Hepatocyte (in vitro differentiated cells): ENCODE measurements around the gene PTPRN2. TPM values are rescaled to one million over a fixed set of nuclear protein-coding genes. Genes with fewer than 3 reads are reported as not detected.

Experiments used
- DNase-seq: peaks from one replicate; pipeline ENCODE4 v3.0.0-alpha.2; 2016; ENCODE audit warnings: low spot score
- H2AFZ ChIP-seq: fragments of 200-600 bp; sonication (generic); 2 replicates; pipeline ENCODE4 v1.6.0; 2016; ENCODE audit warnings: antibody characterized with exemption, mild to moderate bottlenecking
- H3K27ac ChIP-seq: fragments of 200-600 bp; sonication (generic); 2 replicates; pipeline ENCODE4 v1.5.1; 2016; ENCODE audit warnings: mild to moderate bottlenecking
- H3K27me3 ChIP-seq: fragments of 200-600 bp; sonication (generic); 2 replicates; pipeline ENCODE4 v1.6.1; 2016
- H3K36me3 ChIP-seq: fragments of 200-600 bp; sonication (generic); replicated peaks from 2 replicates; pipeline ENCODE4 v1.5.1; 2016; ENCODE audit warnings: low read depth; ENCODE audit not compliant: insufficient read depth
- H3K4me1 ChIP-seq: fragments of 200-600 bp; sonication (generic); 2 replicates; pipeline ENCODE4 v1.5.1; 2016; ENCODE audit warnings: mild to moderate bottlenecking, moderate library complexity; ENCODE audit not compliant: insufficient read depth
- H3K4me2 ChIP-seq: fragments of 200-600 bp; sonication (generic); 2 replicates; pipeline ENCODE4 v1.6.0; 2016
- H3K4me3 ChIP-seq: fragments of 200-600 bp; sonication (generic); 2 replicates; pipeline ENCODE4 v1.5.1; 2016; ENCODE audit warnings: mild to moderate bottlenecking
- H3K79me2 ChIP-seq: fragments of 200-600 bp; sonication (generic); 2 replicates; pipeline ENCODE4 v1.6.0; 2017; ENCODE audit warnings: mild to moderate bottlenecking
- H3K9me2 ChIP-seq: fragments of 200-600 bp; sonication (generic); replicated peaks from 2 replicates; pipeline ENCODE4 v1.6.0; 2017; ENCODE audit warnings: mild to moderate bottlenecking; ENCODE audit not compliant: insufficient read depth
- H3K9me3 ChIP-seq: fragments of 200-600 bp; sonication (generic); 2 replicates; pipeline ENCODE4 v1.5.1; 2016; ENCODE audit warnings: low read depth, mild to moderate bottlenecking
- H4K20me1 ChIP-seq: fragments of 200-600 bp; sonication (generic); 2 replicates; pipeline ENCODE4 v1.6.0; 2016; ENCODE audit warnings: mild to moderate bottlenecking; ENCODE audit not compliant: insufficient read depth, poor library complexity, severe bottlenecking
- CTCF ChIP-seq: fragments of 200-600 bp; sonication (generic); IDR thresholded peaks from 2 replicates; pipeline ENCODE4 v1.5.1; 2016; ENCODE audit warnings: antibody characterized with exemption, mild to moderate bottlenecking; ENCODE audit not compliant: poor library complexity
- EZH2 ChIP-seq: fragments of 200-600 bp; sonication (generic); IDR thresholded peaks from 2 replicates; pipeline ENCODE4 v1.6.1; 2016; ENCODE audit warnings: antibody characterized with exemption, mild to moderate bottlenecking, borderline replicate concordance
- EZH2phosphoT487 ChIP-seq: fragments of 200-600 bp; sonication (generic); IDR thresholded peaks from one replicate; pipeline ENCODE4 v1.6.1; 2018; ENCODE audit warnings: antibody characterized with exemption, mild to moderate bottlenecking, low read depth, moderate library complexity; ENCODE audit not compliant: unreplicated experiment, severe bottlenecking
- WGBS: methylation state at CpG from one replicate; pipeline ENCODE4 v1.1.6; 2016; ENCODE audit warnings: low lambda C conversion rate; ENCODE audit errors: missing lambda C conversion rate; 5-methylcytosine and 5-hydroxymethylcytosine counted together
- polyA plus RNA-seq: library from polyadenylated mRNA; unstranded; fragments of >200 nt; fragmentation: Nextera tagmentation; extraction: Ambion mirVana; gene quantifications from 2 replicates; pipeline ENCODE4 v1.2.1, GENCODE V29; 2016
- total RNA-seq: library from RNA; depleted of rRNA; stranded (reverse); fragments of >200 nt; gene quantifications from 2 replicates; pipeline ENCODE4 v1.2.3, GENCODE V29; 2014

Gene PTPRN2
- total and polyA plus RNA-seq, 2 experiments from 2014 or later: 2.1 to 3.3 TPM

- TF ChIP-seq EZH2phosphoT487: no peak
- no peak for TF ChIP-seq CTCF
- no peak for TF ChIP-seq EZH2
- no peaks in the 10 kb centered on the region for H3K9me2 ChIP-seq
- no peak overlapping the region for H2AFZ ChIP-seq
- no peaks in the 10 kb centered on the region for H4K20me1 ChIP-seq
- H3K4me3 ChIP-seq: no peak overlapping the region
- no peaks in the 10 kb centered on the region for H3K27me3 ChIP-seq
- H3K79me2 ChIP-seq: no peaks in the 10 kb centered on the region
- 93% methylated on average over 29 of the region's 31 CpGs for WGBS
- H3K4me2 ChIP-seq: no peak overlapping the region
- H3K4me1 ChIP-seq: no peaks in the 10 kb centered on the region
- no peaks in the 10 kb centered on the region for H3K9me3 ChIP-seq
- no peak for DNase-seq
- no peak overlapping the region for H3K27ac ChIP-seq
- H3K36me3 ChIP-seq: no peaks in the 10 kb centered on the region
Observed at GRCh38 chr7:157577796-157578339, 1009.8 kb downstream of the PTPRN2 start.

GRCh38 chr7:157577061-157577460, 1010.6 kb downstream of the PTPRN2 start:
- H3K4me2 ChIP-seq: no peak overlapping the region
- TF ChIP-seq EZH2phosphoT487 (no peak), EZH2 (no peak), CTCF (no peak)
- H3K79me2 ChIP-seq: no peaks in the 10 kb centered on the region
- WGBS: 87% methylated on average over 14 of the region's 14 CpGs
- H3K36me3 ChIP-seq: no peaks in the 10 kb centered on the region
- no peaks in the 10 kb centered on the region for H3K4me1 ChIP-seq
- no peaks in the 10 kb centered on the region for H3K9me3 ChIP-seq
- H4K20me1 ChIP-seq: no peaks in the 10 kb centered on the region
- H3K9me2 ChIP-seq: no peaks in the 10 kb centered on the region
- no peak for DNase-seq
- no peak overlapping the region for H2AFZ ChIP-seq
- no peak overlapping the region for H3K27ac ChIP-seq
- H3K4me3 ChIP-seq: no peak overlapping the region
- no peaks in the 10 kb centered on the region for H3K27me3 ChIP-seq

GRCh38 chr7:157576415-157576814, 1011.2 kb downstream of the PTPRN2 start:
- no peaks in the 10 kb centered on the region for H4K20me1 ChIP-seq
- H3K4me3 ChIP-seq: no peak overlapping the region
- H3K4me2 ChIP-seq: no peak overlapping the region
- no peaks in the 10 kb centered on the region for H3K36me3 ChIP-seq
- H3K9me2 ChIP-seq: no peaks in the 10 kb centered on the region
- H3K27ac ChIP-seq: no peak overlapping the region
- DNase-seq: no peak
- TF ChIP-seq EZH2: no peak
- TF ChIP-seq EZH2phosphoT487: no peak
- TF ChIP-seq CTCF: no peak
- 94% methylated on average over 36 of the region's 36 CpGs for WGBS
- H2AFZ ChIP-seq: no peak overlapping the region
- H3K9me3 ChIP-seq: no peaks in the 10 kb centered on the region
- H3K79me2 ChIP-seq: no peaks in the 10 kb centered on the region
- H3K27me3 ChIP-seq: no peaks in the 10 kb centered on the region
- H3K4me1 ChIP-seq: no peaks in the 10 kb centered on the region
